ENCODE results near the gene HMOX2.

DNA sequence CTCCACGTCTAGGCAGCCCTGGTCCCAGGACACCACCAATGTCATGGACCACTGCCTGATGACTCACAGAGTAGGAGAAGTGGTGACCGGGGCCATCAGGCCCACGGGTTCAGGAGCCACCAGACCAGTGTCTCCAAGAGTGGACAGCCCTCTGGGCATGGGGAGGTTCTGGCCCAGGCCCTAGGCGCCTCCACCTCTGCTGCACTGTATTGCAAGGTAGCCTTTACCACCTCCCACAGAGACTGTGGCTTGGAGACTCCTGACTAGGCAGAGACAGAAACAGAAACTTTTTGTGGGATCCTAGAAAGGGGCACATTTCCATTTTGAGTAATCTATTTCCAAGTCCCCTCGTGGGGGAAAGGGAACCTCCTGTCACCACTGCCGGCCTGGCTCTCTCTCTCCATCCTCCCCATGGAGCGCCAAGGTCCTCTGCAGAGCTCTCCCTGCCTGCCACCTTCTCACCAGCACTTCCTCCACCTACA lies 59.5 kb downstream of the HMOX2 start:
- TF ChIP-seq, protein P1, sequence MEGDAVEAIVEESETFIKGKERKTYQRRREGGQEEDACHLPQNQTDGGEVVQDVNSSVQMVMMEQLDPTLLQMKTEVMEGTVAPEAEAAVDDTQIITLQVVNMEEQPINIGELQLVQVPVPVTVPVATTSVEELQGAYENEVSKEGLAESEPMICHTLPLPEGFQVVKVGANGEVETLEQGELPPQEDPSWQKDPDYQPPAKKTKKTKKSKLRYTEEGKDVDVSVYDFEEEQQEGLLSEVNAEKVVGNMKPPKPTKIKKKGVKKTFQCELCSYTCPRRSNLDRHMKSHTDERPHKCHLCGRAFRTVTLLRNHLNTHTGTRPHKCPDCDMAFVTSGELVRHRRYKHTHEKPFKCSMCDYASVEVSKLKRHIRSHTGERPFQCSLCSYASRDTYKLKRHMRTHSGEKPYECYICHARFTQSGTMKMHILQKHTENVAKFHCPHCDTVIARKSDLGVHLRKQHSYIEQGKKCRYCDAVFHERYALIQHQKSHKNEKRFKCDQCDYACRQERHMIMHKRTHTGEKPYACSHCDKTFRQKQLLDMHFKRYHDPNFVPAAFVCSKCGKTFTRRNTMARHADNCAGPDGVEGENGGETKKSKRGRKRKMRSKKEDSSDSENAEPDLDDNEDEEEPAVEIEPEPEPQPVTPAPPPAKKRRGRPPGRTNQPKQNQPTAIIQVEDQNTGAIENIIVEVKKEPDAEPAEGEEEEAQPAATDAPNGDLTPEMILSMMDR (IDR thresholded peaks at IDR 0.05; ENCODE audit: low read depth, low read length, poor library complexity, severe bottlenecking), result no peak
- no peak for TF ChIP-seq EZH2phosphoT487 (IDR thresholded peaks at IDR 0.05; ENCODE audit: borderline replicate concordance, low read length)
